SW480 (cell line): ENCODE measurements around the gene SPON2.
A peak's percentile ranks its signal among the peaks of the same experiment; 100 is the strongest.

ENCODE experiments used
- DNase-seq: peaks from one replicate; pipeline ENCODE4 v3.0.0-alpha.2; 2016; ENCODE audit warnings: low spot score

The SPON2 gene

DNA sequence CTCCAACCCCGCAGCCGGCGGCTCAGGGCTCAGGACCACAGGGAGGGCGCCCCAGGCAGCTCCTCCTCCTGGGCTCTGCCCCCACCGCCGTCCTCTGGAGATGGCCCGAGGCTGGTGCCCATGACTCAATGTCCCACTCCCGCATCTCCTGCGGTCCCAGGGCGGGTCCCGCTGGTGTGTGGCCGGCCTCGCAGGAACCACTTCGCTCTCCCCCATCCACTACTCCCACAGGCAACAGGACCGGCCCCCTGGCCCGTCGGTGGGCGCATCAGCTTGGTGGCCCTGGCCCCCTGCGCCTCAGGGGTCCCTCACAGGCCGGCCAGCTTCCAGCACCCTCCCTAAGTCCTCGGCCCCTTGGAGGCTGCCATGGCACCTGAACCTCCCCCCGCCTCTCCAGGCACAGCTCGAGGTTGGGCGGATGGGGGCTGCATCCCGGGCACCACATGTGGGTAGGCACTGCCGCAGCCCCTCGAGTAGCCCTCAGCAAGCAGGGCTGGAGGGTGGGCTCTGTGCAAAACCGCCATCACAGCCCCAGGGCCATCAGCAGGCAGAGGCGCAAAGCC, 22.8 kb upstream of the SPON2 start:
- DNase-seq = no peak

DNA sequence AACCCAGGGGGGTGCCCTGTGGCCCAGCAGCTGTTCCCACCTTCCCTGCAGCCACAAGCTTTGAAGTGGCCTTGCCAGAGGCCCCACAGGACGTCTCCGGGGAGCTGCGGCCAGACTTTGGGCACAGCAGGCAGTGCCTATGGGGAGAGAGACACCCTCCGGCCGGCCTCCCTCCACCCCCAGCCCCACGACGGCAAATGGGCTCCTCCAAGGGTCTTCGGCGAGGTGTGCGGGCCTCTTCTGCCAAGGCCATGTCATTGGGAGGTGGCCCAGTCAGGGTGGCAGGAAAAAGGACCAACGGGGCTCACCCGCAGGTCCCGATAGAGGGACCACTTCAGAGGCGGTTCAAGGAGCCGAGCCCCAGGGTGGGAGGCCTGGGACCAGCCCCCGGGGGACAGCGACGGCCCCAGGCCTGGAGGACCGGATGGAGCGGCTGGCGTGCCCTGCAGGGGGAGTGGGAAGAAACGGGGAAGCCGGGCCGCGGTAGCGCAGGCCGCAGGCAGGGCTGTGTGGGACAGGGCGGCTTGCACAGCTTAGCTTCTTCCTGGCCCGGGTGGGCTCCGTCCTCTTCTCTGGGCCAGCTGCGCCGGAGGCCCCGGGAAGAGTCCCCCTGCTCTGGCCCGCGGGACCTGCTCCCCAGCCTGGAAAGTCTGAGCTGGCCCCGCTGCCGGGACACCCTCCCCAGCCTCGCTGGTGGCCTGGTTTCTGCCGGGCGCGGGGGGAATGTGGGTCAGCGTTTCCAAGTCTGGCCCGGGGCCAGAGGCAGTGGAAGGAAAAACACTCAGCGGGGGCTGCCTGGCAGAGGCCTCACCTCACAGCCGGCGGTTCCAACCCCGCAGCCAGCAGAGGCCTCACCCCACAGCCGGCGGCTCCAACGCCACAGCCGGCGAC, 21.9 kb upstream of the SPON2 start:
- no peak for DNase-seq

DNA sequence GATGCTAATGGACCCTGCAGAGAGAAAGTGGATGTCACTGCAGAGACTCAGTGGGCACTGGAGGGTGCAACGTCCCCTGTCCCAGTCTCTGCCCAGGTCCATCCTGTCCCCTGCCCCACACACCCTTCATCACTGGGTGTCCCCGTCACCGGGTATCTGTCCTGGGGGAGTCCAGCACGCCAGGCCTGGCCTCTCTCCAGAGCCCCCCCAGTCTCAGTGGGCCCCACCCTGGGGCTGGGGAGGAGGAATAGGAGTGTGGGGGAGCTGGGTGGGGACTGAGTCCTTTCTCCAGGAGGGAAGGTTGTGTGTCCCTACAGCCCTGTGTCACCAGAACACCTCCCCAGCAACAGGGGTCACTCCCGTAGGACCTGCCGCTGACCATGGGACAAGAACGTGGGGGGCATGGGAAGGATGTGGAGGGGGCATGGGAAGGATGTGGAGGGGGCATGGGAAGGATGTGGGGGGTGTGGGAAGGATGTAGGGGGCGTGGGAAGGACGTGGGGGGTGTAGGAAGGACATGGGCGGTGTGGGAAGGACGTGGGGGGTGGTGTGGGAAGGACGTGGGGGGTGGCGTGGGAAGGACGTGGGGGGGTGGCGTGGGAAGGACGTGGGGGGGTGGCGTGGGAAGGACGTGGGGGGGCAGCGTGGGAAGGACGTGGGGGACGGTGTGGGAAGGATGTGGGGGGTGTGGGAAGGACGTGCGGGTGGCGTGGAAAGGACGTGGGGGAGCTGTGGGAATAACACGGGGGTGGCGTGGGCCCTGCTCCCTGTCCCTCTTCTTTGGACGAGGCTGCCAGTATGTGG, 21.0 kb upstream of the SPON2 start:
- no peak for DNase-seq

DNA sequence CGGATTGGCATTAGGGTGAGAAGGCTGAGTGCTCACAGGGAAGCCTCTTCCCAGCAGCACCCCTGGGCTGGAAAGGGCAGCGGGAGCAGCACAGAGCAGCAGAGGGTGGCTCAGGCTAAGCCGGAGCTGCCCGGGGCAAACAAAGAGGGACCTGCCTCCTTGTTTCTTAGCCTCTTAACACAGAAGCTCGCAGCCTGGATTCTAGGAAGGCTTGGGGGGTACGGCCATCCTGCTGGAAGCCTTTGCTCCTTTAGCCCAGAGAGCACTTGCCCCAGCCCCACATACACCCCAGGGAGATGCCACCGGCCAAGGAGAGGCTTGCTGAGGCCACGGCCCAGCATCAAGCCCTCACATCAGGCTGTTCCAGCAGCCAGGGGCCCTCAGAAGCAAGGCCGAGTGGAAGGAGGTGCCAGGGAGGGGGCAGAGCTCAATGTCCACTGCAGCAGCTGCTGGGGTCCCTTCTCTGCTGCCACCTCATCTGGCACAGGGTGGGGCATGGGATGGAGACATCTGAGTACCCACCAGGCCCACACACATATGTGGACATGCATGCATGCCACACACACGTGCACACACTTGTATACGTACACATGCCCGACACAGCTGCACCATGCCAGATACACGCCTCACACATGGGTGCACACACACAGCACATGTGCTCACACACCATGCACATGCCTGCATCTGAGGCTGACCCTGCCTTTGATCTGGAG, 20.3 kb upstream of the SPON2 start:
- DNase-seq = no peak

DNA sequence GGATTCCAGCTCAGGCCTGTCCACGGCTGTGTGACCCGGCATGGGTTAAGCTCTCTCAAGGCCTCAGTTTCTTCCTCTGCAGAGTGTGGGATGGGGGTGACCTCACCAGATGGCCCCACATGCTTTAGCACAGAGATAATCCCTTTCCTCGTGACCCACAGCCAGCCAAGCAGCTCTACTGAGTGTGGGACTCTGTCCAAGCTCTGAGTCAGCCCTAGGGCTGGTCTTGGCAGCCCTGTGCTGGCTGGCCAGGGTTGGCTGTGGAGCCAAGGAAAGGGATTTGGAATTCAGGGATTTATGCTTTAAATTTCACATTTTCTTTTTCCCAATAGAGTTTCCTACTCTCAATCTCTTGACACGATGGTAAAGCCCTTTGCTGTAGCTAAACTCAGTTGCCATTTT, 19.7 kb upstream of the SPON2 start:
- peak; percentile 22 for DNase-seq

DNA sequence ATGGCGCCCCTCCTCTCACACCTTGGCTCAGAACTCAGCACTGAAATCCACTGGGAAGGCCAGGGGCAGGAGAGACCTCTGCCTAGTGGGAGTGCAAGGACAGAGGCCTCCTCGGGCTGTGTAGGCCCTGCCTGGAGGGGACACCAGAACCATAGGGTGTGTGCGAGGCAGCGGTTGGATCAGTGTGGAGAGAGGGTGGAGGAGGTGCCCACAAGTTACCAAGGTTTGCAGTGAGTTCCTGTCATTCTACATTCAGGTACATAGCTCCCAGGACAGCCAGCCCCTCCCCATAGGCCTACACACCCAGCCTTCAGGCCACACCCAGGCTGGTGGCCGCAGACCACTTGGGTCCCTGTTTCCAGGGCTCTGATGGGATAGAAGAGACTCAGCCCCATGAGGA, 19.2 kb upstream of the SPON2 start:
- DNase-seq = peak; percentile 31

DNA sequence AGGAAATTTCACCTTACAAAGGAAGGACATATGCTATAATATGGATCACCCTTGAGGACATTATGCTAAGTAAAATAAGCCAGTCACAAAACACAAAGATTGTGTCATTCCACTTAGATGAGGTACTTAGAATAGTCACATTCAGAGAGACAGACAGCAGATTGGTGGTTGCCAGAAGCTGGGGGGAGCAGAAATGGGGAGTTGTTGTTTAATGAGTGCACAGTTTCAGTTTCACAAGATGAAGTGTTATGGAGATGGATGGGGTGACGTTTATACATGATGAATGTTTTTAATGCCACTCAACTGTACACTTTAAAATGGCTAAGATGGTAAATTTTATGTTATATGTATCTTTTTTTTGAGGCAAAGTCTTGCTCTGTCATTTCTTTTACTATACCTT, 14.8 kb upstream of the SPON2 start:
- DNase-seq = no peak

DNA sequence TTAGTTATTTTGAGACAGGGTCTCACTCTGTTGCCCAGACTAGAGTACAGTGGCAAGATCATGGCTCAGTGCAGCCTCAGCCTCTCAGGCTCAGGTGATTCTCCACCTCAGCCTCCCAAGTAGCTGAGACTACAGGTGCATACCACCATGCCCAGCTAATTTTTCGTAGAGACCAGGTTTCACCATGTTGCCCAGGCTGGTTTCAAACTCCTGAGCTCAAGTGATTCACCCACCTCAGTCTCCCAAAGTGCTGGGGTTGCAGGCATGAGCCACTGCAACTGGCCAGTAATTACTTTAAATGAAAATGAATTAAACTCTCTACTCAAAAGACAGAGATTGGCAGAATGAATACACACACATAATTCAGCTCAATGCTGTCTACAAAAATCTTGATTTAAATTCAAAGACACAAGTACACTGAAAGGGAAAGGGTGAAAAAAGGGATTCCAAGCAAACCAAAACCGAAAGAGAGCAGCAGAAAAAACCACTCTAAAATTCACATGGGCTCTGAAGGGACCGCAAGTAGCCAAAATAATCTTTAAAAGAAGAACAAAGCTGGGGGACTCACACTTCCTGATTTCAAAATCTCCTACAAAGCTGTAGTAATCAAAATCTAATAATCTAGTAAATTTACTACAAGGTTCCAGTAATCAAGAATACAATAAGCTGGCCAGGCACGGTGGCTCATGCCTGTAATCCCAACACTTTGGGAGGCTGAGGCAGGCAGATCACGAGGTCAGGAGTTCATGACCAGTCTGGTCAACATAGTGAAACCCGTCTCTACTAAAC, 11.8 kb upstream of the SPON2 start:
- no peak for DNase-seq

DNA sequence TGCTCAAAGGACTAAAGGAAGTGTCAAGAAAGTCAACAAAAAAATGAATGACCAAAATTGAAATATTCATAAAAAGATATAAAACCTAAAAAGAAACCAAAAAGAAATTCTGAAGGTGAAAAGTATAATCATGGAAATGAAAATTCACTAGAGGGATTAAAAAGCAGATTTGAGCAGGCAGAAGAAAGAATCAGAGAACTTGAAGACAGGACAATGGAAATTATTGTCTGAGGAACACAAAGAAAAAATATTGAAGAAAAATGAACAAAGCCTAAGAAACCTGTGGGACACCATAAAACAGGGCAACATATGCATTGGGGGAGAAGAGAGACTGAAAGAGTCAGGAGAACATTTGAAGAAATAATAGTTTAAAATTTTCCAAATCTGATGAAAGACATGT, 9.9 kb upstream of the SPON2 start:
- no peak for DNase-seq

DNA sequence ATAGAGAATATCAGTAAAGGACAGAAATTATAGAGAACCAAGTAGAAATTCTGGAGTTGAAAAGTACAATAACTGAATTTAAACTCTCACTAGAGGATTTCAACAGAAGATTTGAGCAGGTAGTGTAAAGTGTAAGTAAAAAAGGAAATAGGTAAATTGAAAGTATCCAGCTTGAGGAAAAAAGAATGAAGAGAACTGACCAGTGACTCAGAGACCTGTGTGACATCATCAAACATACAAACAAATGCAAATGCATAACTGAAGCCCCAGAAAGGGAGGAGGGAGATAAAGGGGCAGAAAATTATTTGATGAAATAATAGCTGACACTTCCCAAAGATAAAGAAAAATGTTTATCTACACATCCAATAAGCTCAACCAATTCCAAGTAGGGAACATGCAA, 8.3 kb upstream of the SPON2 start:
- DNase-seq = no peak

DNA sequence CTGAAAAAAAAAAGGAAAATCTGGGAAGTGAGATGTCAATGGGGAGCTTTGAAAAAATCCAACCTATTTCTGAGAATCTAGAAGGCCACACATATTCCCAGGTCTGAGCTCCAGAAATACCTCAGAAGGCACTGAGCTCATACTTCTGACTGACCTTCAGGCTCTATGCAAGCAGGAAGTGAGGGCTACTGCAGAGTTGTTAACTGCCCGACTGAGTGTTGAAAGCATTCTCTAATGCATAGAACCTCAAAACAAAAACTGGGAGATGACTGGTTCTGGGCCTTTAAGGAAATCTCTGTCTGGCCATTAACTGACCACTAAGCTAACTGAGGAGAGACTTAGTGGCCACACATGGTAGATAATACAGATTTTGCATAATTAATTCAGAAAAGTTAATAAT, 7.6 kb upstream of the SPON2 start:
- DNase-seq = no peak

DNA sequence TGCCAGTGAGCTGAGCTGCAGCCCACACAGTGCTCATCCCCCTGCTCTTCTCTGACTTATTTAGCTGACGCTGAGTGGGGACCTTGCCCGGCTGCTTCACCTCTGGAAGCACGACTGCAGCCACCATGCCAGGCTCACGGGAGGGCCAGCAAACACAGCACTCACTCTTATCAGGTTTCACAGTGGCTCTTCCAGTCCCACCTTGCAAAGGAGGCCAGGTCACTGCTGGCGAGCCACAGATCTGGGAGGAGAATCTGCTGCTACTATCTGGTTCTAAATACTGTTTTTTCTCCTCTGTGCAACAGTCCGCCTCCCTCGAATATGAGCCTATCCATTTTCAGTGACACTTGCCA, 6.7 kb upstream of the SPON2 start:
- no peak for DNase-seq

DNA sequence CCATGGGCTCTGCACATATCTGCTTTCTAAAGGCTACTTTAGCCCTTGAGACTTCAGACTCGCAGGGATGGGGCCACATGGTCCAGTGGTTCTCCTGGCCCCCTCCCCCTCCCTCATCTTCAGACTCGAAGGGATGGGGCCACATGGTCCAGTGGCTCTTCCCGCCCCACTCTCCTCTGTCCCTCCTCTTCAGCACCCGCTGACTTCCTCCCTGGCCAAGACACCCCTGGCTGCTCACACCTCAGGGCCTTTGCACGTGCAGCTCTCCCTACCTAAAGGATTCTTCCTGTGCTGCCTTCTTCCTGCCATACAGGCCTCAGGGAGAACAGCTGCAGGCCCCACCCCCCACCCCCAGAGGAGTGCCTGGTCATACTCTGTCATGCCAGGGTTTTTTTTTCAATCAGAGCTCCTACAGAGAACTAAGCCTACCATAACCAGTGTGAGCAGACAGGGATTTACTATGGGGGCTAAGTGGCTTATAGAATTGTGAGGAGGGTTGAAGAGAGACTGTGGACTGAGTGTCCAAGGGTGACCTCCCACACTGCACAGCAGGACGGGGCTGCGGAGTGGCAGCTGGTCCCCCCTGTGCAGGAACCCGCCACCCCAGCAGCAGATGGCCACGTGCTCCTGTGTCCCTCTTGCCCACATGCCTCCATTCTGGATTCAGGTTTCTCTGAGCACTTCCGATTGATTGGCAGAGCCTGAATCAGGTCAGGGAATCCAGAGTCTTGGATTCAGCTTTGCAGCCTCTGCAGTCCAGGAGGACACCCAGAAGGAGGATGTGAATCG, 6.1 kb upstream of the SPON2 start:
- DNase-seq = no peak

DNA sequence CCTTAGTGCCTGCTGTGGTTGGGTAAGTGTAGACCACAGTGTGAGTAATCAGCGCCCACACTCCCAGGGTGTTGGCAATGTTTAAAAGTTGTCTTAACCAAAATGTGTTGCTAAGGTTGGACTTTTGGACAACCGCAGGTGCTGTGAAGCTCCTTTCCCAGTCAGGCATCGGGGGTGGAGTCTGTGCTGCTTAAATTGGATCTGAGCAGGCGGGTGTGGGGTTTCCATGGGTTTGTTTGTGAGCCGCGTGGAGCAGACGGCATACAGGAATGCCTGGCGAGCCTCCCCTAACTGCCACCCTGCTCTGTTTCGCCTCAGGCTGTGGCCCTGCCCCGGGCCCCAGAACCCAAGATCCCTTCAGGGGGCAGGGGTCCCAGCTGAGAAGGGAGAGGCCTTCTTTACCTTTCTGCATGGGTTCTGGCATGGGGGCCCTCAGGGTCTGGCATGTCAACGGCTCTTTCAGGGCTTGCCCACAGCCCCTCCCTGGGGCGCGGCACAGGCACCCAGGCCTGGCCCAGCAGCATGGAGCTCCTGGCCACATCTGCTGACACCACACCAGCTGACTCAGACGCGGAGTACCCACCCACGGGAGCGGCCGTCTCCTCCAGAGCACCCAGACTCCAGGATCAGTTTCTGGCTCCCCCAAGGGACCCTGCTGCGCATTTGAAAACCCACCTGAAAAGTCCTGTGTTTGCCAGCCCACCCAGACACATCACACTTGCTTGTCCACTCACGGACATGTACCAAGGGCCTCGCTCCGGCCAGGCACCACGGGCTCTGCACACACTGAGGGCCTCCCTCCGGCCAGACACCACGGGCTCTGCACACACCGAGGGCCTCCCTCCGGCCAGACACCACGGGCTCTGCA, 5.1 kb upstream of the SPON2 start:
- DNase-seq = peak; percentile 89

DNA sequence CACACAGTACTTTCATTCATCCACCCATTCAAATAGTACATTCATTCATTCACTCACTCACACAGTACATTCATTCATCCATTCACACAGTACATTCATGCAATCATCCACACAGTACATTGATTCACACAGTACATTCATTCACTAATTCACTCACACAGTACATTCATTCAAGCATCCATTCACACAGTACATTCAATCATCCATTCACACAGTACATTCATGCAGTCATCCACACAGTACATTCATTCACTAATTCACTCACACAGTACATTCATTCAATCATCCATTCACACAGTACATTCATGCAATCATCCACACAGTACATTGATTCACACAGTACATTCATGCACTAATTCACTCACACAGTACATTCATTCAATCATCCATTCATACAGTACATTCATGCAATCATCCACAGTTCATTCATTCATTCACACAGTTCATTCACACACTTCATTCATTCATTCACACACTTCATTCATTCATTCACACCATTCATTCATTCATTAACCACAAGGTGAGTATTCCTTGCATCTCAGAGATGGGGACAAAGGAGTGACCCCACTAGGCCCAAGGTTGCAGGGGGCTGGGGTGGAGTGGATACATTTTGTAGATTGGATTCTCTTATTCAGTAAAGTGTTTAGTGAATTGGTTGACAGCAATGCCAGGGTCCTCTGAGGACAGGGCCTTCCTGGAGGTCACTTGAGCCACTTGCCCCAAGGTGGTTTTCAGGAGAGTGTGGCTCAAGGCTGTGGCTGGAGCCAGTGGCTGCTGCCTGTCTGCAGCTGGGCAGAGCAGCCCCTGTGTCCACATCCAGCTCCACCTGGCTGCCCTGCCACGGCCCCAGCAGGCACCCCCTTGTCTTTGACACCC, 4.3 kb upstream of the SPON2 start:
- DNase-seq = no peak

DNA sequence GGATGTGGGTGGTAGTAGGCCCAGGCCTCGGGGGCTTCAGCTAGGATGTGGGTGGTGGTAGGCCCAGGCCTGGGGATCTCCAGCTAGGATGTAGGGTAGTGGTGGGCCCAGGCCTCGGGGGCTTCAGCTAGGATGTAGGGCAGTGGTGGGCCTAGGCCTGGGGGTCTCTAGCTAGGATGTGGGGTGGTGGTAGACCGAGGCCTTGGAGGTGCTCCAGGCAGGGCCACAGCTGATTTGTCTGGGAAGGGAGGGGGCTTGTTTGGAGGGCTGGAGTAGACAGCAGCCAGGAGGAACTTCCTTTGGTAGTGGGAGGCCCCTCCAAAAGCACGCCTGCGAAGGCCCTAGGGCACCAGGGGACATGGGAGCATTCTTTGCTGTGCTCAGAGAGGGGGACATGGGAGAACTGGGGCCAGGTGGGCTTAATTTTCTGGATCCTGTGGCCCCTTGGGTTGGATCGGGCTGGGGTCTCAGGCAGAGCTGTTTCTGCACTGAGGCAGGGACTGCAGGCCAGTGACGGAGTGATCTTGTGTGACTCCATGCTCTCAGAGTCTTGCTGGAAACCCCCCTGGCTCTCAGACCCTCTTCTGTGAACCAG, 3.3 kb upstream of the SPON2 start:
- DNase-seq = no peak

DNA sequence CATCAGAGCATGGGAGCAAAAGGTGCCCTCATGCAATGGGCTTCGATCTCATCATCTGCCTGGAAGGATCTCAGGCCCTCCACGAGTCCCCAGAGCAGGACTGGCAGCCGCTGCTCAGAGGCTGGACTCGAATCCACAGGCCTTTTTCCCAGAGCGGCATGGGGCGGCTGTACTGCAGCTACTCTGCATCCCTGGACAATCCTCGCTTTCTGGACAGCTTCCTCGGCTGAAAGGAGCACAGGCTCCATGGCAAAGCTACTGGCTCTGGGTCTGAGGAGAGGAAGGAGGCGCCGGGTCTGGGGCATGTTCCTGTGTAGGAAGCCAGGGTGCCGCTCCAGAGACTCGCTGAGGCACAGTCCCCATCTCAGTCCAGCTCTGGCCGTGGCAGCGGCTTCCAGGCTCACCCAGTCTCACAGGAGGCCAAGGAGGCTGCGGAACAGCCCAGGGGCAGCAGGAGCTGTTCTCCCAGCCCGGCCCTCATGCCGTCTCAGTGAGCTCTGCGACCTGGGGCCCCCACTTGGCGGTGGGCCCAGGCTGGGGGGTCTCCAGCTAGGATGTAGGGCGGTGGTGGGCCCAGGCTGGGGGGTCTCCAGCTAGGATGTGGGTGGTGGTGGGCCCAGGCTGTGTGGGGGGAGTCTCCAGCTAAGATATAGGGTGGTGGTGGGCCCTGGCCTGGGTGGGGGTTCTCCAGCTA, 2.7 kb upstream of the SPON2 start:
- no peak for DNase-seq
